ENCODE data around the gene BAZ2A. TPM values are rescaled to one million over a fixed set of nuclear protein-coding genes. Genes with fewer than 3 reads are reported as not detected.

The BAZ2A gene
- total RNA-seq, 4 donors from 2014 or later: 64.8 to 141 (median 107) TPM

GRCh38 chr12:56616925-56617324 is 13.2 kb downstream of the BAZ2A start:
- H3K4me3 ChIP-seq (ENCODE audit: low read depth, poor library complexity, severe bottlenecking): no peak overlapping the region
- TF ChIP-seq CTCF (IDR thresholded peaks at IDR 0.05) (no peak), POLR2A (IDR thresholded peaks at IDR 0.05) (no peak)
- intact Hi-C loops (cut with DNase I; ENCODE audit: low total_unique reads): no loop called here
- DNase-seq (ENCODE audit: low spot score in 2 of 2): no peak

GRCh38 chr12:56616244-56616643 is 13.9 kb downstream of the BAZ2A start:
- 81 to 85% methylated on average over 3 of the region's 3 CpGs for WGBS, 2 donors
- intact Hi-C loops (cut with DNase I; ENCODE audit: low total_unique reads): no loop called here
- H3K4me3 ChIP-seq (ENCODE audit: low read depth, poor library complexity, severe bottlenecking): no peak overlapping the region
- no peak for TF ChIP-seq CTCF (IDR thresholded peaks at IDR 0.05)
- no peak for TF ChIP-seq POLR2A (IDR thresholded peaks at IDR 0.05)
- no peak for DNase-seq (ENCODE audit: low spot score in 2 of 2)

- no peak for TF ChIP-seq CTCF (IDR thresholded peaks at IDR 0.05)
- no peak for TF ChIP-seq POLR2A (IDR thresholded peaks at IDR 0.05)
- no peak overlapping the region for H3K4me3 ChIP-seq (ENCODE audit: low read depth, poor library complexity, severe bottlenecking)
- no peak for DNase-seq (ENCODE audit: low spot score in 2 of 2)
- WGBS, 2 donors: 69 to 74% methylated on average over 8 of the region's 8 CpGs
- intact Hi-C loops (cut with DNase I; ENCODE audit: low total_unique reads): no loop called here
Measured at GRCh38 chr12:56614627-56615026, 15.5 kb downstream of the BAZ2A start.

- DNase-seq (ENCODE audit: low spot score in 2 of 2): no peak
- no peak overlapping the region for H3K4me3 ChIP-seq (ENCODE audit: low read depth, poor library complexity, severe bottlenecking)
- intact Hi-C loops (cut with DNase I; ENCODE audit: low total_unique reads): no loop called here
- WGBS, 2 donors: 98% methylated on average over 3 of the region's 3 CpGs
- TF ChIP-seq CTCF (IDR thresholded peaks at IDR 0.05) (no peak), POLR2A (IDR thresholded peaks at IDR 0.05) (no peak)
Measured at GRCh38 chr12:56604355-56604754, 25.8 kb downstream of the BAZ2A start.

GRCh38 chr12:56602239-56602638 is 27.9 kb downstream of the BAZ2A start:
- DNase-seq (ENCODE audit: low spot score in 2 of 2): no peak
- intact Hi-C loops (cut with DNase I; ENCODE audit: low total_unique reads): no loop called here
- WGBS, 2 donors: 78 to 79% methylated on average over 3 of the region's 3 CpGs
- TF ChIP-seq POLR2A (IDR thresholded peaks at IDR 0.05) (no peak), CTCF (IDR thresholded peaks at IDR 0.05) (no peak)
- H3K4me3 ChIP-seq (ENCODE audit: low read depth, poor library complexity, severe bottlenecking): no peak overlapping the region

- H3K4me3 ChIP-seq (ENCODE audit: low read depth, poor library complexity, severe bottlenecking): no peak overlapping the region
- WGBS, 2 donors: 64 to 79% methylated on average over 1 to 3 of the region's 3 CpGs
- TF ChIP-seq POLR2A (IDR thresholded peaks at IDR 0.05) (no peak), CTCF (IDR thresholded peaks at IDR 0.05) (no peak)
- DNase-seq (ENCODE audit: low spot score in 2 of 2): no peak
- intact Hi-C loops (cut with DNase I; ENCODE audit: low total_unique reads): no loop called here
Measured at GRCh38 chr12:56601503-56601902, 28.6 kb downstream of the BAZ2A start.

Measured in lower leg skin (tissue), 4 donors.